Ishikawa (cell line): ENCODE data around the gene ALG5.

Experiments used
- MAX ChIP-seq: IDR thresholded peaks from 2 replicates; pipeline ENCODE4 v1.6.1; 2012
- TAF1 ChIP-seq: IDR thresholded peaks from 2 replicates; pipeline ENCODE4 v1.6.1; 2012; ENCODE audit warnings: low read depth, mild to moderate bottlenecking

GRCh38 chr13:37026771-37027170 lies 27.6 kb upstream of the ALG5 start:
- TF ChIP-seq MAX = no peak
- TF ChIP-seq TAF1 = no peak
